Nephron progenitor cell (in vitro differentiated cells): Measurements from ENCODE around the gene TFDP2.
A peak's percentile ranks its signal among the peaks of the same experiment; 100 is the strongest.

ENCODE experiments used
- DNase-seq: peaks from one replicate; pipeline ENCODE4 v3.0.0; 2021
- H3K27ac Mint-ChIP-seq: 2 replicates; pipeline ENCODE4 v1.8.0; 2021; ENCODE audit warnings: mild to moderate bottlenecking, moderate library complexity, mixed read lengths
- H3K27me3 Mint-ChIP-seq: 2 replicates; pipeline ENCODE4 v1.8.0; 2021; ENCODE audit warnings: mild to moderate bottlenecking, low read depth, mixed read lengths; ENCODE audit not compliant: poor library complexity
- H3K36me3 Mint-ChIP-seq: 2 replicates; pipeline ENCODE4 v1.8.0; 2021; ENCODE audit warnings: low read depth, mixed read lengths
- H3K4me1 Mint-ChIP-seq: 2 replicates; pipeline ENCODE4 v1.8.0; 2021; ENCODE audit warnings: mixed read lengths
- H3K4me3 Mint-ChIP-seq: 2 replicates; pipeline ENCODE4 v1.8.0; 2021; ENCODE audit warnings: mild to moderate bottlenecking, moderate library complexity, mixed read lengths
- H3K9me3 Mint-ChIP-seq: 2 replicates; pipeline ENCODE4 v1.8.0; 2021; ENCODE audit warnings: mild to moderate bottlenecking, moderate library complexity, mixed read lengths
- CTCF ChIP-seq: fragments of 200-600 bp; sonication (generic); IDR thresholded peaks from 2 replicates; pipeline ENCODE4 v1.5.0; 2021; ENCODE audit warnings: antibody characterized with exemption

Gene TFDP2

DNA sequence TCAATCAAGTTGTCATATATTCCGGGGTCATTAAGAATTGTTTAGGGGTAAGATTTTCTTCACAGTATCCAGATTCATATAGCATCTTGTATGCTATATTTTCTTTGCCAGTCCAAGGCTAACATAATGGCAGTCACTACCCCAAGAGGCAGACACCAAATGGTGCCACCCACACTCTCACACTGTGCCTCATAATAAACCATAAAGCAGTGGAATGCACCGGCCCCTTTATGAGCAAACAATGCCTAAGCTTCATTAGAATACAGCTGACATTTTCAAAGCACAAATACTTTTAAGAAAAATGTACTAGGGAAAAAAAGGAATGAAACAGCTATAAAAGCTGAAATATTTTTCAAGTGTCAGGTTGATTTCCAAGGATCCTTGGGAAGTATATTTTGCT lies 121.6 kb downstream of the TFDP2 start:
- peak; percentile 9 for DNase-seq
- no peaks in the 10 kb centered on the region for H3K27me3 Mint-ChIP-seq

DNA sequence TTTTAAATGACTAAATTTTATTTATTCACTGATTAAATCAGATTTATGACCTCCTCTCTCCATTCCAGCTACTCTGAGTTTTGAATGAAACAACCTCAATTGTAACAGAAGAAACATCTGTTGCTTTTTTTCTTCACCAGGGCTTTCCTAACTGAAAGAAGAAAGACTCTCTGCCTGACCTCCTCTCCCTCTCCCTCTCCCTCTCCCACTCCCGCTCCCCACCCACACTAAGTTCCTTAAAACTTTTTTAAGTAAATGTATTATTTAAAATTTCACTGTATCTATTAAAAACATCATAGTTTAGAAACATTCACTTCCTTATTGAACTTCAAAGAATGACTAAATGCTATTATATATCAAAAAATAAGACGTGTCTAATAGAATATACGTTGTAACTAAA lies 122.0 kb downstream of the TFDP2 start:
- H3K36me3 Mint-ChIP-seq: peaks cover 40% of the 10 kb centered on the region
- no peaks in the 10 kb centered on the region for H3K27me3 Mint-ChIP-seq
- H3K4me3 Mint-ChIP-seq: peak overlapping the region; percentile 94
- H3K4me1 Mint-ChIP-seq: peaks cover 29% of the 10 kb centered on the region
- peak overlapping the region; percentile 82 for H3K27ac Mint-ChIP-seq
- H3K9me3 Mint-ChIP-seq: no peaks in the 10 kb centered on the region
- TF ChIP-seq CTCF: no peak
- DNase-seq: no peak

More for the DNA sequence above, 121.6 kb downstream of the TFDP2 start:
- peak overlapping the region; percentile 77 for H3K27ac Mint-ChIP-seq
- no peak for TF ChIP-seq CTCF
- peak overlapping the region; percentile 94 for H3K4me3 Mint-ChIP-seq
- peaks cover 26% of the 10 kb centered on the region for H3K4me1 Mint-ChIP-seq
- H3K36me3 Mint-ChIP-seq: peaks cover 36% of the 10 kb centered on the region
- H3K9me3 Mint-ChIP-seq: no peaks in the 10 kb centered on the region

DNA sequence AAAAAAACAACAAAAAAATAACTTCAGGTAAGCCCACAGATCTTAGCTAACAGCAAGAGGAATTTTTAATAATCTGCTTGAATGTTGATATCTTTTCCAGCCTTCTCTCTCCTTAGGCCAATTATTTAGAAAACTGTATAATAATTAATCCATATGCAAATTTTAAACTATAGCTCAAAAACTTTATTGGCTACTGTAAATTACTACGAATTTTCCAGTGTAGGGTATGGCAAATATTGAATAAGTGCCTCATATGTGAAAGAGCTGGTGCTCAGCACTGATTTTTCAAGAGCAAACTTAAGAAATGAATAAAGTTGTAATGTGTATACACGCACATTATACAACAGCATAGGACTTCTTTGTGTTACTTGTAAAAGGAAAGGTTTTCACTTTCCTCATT lies 123.0 kb downstream of the TFDP2 start:
- H3K36me3 Mint-ChIP-seq: peaks cover 46% of the 10 kb centered on the region
- no peaks in the 10 kb centered on the region for H3K27me3 Mint-ChIP-seq
- no peaks in the 10 kb centered on the region for H3K9me3 Mint-ChIP-seq
- no peak for DNase-seq
- no peak for TF ChIP-seq CTCF
- peak overlapping the region; percentile 78 for H3K4me3 Mint-ChIP-seq
- H3K4me1 Mint-ChIP-seq: peaks cover 32% of the 10 kb centered on the region
- H3K27ac Mint-ChIP-seq: no peak overlapping the region

DNA sequence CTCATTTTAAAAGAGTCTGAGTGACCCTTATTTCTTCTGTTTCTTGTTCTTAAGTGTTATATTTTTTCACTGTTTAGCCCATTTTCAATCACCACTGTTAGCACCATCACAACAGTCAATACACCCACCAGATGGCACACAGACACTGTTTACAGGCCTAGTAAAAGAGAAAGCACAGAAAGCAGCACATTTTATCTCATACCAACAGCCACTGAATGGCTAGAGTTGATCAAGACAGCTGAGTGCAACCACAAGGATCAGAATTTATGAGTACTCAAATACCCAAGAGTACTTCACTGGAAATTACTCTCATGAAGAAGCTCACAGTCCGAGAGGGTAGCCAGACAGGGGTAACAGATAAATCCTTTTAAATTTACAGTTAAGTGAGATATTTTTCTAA lies 127.0 kb downstream of the TFDP2 start:
- DNase-seq: no peak
- Mint-ChIP-seq H3K4me1 (peaks cover 20% of the 10 kb centered on the region), H3K4me3 (no peak overlapping the region), H3K9me3 (no peaks in the 10 kb centered on the region), H3K27me3 (no peaks in the 10 kb centered on the region), H3K27ac (peak overlapping the region; percentile 74), H3K36me3 (peaks cover 77% of the 10 kb centered on the region)
- TF ChIP-seq CTCF: no peak

DNA sequence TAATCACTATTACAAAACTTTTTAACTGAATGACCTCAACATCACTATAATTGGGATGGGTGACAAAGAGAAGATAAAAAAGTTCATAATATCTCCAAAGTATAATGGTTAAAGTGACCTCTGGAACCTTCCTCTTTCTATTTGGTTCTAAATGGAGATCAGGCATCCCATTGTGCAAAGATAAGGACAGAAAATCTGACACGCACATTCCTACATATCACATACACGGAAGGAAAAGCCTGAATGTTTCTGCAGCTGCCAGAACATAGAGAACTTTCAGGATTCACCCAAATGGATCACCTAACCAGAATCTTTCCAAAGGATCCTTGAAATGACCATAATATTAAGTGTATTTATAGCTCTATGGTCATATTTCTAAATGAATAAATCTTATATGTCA lies 128.2 kb downstream of the TFDP2 start:
- Mint-ChIP-seq H3K36me3 (peaks cover 76% of the 10 kb centered on the region), H3K4me3 (no peak overlapping the region), H3K27ac (no peak overlapping the region), H3K4me1 (peaks cover 7% of the 10 kb centered on the region), H3K27me3 (no peaks in the 10 kb centered on the region), H3K9me3 (peaks cover 5% of the 10 kb centered on the region)
- TF ChIP-seq CTCF: no peak
- DNase-seq: no peak

- H3K4me3 Mint-ChIP-seq: no peak overlapping the region
- DNase-seq: no peak
- H3K4me1 Mint-ChIP-seq: peaks cover 6% of the 10 kb centered on the region
- H3K9me3 Mint-ChIP-seq: peaks cover 5% of the 10 kb centered on the region
- peaks cover 63% of the 10 kb centered on the region for H3K36me3 Mint-ChIP-seq
- H3K27me3 Mint-ChIP-seq: no peaks in the 10 kb centered on the region
- H3K27ac Mint-ChIP-seq: no peak overlapping the region
- no peak for TF ChIP-seq CTCF
Measured at GRCh38 chr3:142019794-142020320, 129.5 kb downstream of the TFDP2 start.
